Frontal cortex (tissue), 4 donors: ENCODE results near the gene GTF2IRD1. TPM values are rescaled to one million over a fixed set of nuclear protein-coding genes. Genes with fewer than 3 reads are reported as not detected.
"Not testable (repeated sequence)": the region's sequence is repeated elsewhere in the genome, so short reads cannot be mapped to it uniquely, and the experiment has no call there.

Source experiments
- DNase-seq, 2 donors: peaks; one replicate each; pipeline ENCODE4 v3.0.0; 2012; ENCODE audit warnings: low spot score in 2 of 2
- FAIRE-seq: peaks from 2 replicates; lab custom pipeline; 2012; peaks lifted over from hg19 to GRCh38; lab: Jason Lieb, UNC
- total RNA-seq: library from RNA; depleted of rRNA; stranded (reverse); fragments of >200 nt; gene quantifications from one replicate; pipeline ENCODE4 v1.2.3, GENCODE V29; 2014
- donor health status: control.
- donor health status: control.
- donor health status: control.

The GTF2IRD1 gene
- total RNA-seq, 1 donor from 2014 or later, result 19.2 TPM

DNA sequence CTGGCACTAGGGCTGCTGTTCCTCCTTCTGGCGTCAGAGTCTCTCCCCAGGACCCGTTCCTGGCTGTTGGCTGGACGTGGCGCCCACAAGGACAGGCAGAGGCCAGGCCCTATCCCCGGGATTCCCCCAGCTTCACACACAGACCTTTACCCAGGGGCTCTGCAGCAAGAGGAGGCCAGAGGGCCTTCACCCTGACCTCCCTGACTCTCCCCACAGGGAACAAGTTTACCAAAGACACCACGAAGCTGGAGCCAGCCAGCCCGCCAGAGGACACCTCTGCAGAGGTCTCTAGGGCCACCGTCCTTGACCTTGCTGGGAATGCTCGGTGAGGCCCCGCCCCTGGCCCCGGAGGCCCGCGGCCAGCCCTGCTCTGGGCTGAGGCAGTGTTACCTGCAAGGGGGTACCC, 82.2 kb downstream of the GTF2IRD1 start:
- DNase-seq (no peak), FAIRE-seq (no peak)

DNA sequence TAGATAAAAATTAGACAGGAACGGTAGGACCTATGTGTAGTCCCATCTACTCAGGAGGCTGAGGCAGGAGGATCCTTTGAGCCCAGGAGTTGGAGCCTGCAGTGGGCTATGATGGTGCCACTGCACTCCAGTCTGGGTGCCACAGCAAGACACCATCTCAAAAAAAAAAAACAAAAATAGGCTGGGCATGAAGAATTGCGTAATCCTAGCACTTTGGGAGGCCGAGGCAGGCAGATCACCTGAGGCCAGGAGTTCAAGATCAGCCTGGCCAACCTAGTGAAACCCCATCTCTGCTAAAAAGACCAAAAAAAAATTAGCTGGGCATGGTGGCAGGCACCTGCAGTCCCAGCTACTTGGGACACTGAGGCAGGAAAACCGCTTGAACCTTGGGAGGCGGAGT, 88.2 kb downstream of the GTF2IRD1 start:
- DNase-seq, FAIRE-seq: not testable (repeated sequence)

GRCh38 chr7:74542558-74543117, 88.9 kb downstream of the GTF2IRD1 start:
- DNase-seq (no peak), FAIRE-seq (no peak)

DNA sequence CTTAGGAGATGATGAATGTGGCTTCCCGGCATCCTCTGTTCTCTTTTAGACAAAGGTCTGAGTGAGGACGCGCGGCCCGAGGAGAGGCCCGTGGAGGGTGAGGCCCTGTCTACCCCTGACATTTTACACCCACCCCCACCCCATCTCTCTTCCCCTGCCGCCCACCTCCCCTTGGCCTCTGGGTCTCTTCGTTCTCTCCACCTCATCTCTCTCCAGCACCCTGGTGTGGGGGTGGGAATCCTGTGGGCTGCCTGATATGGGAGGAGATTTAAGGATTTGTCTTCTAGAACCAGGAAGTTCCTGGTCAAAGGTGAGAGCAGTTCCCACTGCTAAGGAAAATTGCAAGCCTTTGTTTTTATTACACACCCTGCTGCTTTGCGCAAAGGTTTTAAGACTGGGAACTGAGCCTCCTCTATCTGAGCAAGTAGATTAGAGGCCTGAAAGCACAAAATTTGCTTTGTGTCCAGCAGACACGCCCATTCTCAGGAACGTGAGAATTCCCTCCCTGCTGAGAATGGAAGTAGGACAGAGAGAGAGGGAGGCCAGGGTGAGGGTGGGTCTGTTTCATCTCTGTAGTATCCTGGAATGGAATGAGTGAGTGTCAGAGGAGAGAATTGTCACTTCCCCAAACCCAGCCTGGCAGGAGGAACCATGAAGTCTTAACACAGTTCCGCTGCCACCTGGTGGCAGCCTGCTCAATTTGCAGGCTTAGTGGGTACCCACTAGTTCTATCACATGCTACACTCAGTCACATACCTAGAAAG, 91.2 kb downstream of the GTF2IRD1 start:
- DNase-seq, result no peak
- FAIRE-seq, result no peak

- no peak for FAIRE-seq
- DNase-seq, result no peak
Measured at GRCh38 chr7:74545921-74546320, 92.2 kb downstream of the GTF2IRD1 start.

DNA sequence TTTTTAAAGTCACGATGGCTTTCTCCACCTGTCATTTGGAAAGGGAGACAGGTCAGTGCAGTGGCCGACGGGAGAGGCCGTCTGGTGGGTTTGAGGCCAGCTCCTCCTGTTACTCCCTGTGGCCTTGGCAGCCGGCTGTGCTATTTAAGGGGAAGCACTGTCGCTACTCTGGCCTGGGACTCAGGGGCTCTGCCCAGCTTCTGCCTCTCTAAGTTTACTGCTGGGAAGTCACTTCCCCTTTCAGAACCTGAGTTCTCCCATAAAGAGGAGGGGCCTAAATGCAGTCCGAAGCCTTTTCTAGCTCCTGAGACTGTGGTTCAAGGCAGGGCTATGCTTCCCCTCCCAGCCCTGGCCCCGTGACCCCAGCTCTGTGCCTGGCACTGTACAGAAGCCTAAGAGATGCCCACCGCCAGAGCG, 99.9 kb downstream of the GTF2IRD1 start:
- DNase-seq, FAIRE-seq: not testable (repeated sequence)

- no peak for FAIRE-seq
- no peak for DNase-seq
Measured at GRCh38 chr7:74554178-74554577, 100.5 kb downstream of the GTF2IRD1 start.

GRCh38 chr7:74560086-74560719, 106.5 kb downstream of the GTF2IRD1 start:
- no peak for FAIRE-seq
- no peak for DNase-seq

GRCh38 chr7:74561898-74562613, 108.3 kb downstream of the GTF2IRD1 start:
- no peak for FAIRE-seq
- no peak for DNase-seq

DNA sequence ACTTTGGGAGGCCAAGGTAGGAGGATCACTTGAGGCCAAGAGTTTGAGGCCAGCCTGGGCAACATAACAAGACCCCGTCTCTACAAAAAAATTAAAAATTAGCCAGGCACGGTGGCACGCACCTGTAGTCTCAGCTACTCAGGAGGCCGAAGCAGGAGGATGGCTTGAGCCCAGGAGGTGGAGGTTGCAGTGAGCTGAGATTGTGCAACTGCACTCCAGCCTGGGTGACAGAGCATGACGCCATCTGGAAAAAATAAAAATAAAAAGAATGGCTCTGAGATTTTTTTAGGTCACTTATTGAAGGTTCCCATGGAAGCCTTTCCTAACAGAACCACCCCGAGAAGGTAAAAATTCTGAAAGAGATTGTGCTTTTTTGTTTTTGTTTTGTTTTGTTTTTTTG, 109.9 kb downstream of the GTF2IRD1 start:
- not testable (repeated sequence) for FAIRE-seq, DNase-seq

DNA sequence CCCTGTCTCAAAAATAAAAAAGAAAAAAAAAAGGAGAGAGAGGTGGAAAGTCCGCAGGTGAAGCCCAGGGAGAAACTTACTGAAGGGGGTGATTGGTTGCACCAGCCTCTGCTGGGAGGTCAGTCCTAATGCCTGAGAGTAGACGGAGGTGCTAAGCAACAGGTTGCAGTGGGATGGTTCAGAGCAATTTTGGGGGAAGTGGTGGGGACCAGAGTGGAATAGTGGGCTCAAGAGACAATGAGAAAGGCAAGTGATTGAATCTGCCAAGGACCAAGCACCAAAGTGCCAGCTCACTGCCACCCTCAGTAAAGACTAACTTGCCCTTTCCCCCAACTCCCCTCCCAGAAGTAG, 113.6 kb downstream of the GTF2IRD1 start:
- FAIRE-seq (no peak), DNase-seq (no peak)

GRCh38 chr7:74568658-74569057, 115.0 kb downstream of the GTF2IRD1 start:
- FAIRE-seq, result no peak
- DNase-seq, result no peak

GRCh38 chr7:74569501-74570075, 115.9 kb downstream of the GTF2IRD1 start:
- FAIRE-seq (no peak), DNase-seq (no peak)

DNA sequence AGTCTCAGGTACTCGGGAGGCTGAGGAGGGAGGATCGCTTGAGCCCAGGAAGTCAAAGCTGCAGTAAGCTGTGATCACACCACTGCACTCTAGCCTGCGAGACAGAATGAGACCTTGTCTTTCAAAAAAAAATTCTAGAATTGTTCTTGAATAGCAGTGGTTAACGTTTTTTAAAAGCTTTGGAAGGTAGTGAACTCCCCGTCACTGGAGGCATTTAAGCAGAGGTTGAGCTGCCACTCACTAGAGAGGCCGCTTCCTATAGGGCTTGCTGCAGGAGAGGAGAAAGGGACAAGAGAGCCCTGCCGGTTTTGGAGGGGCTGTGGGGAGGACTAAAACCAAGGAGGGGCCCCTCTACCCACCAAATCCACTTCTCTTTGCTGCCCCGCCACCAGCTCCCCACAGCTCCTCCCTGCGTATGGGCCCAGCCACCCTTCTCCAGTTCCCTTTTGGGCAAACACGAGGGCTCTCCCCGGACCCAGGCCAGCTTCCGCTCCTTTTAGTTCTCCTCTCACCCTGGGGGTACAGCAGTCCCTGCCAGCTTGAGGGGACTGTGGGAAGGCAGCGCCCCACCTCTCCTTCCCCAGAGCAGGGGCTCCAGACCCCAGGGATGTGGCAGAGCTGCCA, 116.9 kb downstream of the GTF2IRD1 start:
- DNase-seq (no peak), FAIRE-seq (no peak)

DNA sequence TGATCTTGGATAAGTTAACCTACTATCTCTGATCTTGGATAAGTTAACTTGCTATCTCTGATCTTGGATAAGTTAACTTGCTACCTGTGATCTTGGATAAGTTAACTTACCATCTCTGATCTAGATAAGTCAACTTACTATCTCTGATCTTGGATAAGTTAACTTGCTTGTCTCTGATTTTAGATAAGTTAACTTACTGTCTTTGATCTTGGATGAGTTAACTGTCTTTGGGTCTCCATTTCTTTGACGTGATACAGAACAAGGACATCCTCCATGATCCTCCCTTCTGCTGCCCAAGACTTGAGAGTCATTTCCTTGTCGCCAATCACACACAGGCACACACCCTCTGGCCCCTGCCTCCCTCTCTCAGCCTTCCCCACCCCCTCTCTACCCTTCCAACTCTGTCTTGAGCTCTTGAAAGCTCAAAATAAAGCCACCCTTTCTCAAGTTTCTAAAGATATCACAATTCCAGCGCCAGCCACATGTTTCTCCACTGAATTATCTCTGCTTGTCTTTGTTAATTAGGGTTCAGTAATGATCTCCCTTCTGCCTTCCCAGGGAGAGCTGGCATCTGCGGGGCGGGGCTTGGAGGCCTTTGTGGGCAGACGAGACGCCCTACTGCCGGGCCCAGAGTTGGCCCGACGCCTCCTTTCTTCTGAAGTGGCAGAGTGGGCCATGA, 118.7 kb downstream of the GTF2IRD1 start:
- peak in 1 of 2 donors; percentile 37 for DNase-seq
- no peak for FAIRE-seq

DNA sequence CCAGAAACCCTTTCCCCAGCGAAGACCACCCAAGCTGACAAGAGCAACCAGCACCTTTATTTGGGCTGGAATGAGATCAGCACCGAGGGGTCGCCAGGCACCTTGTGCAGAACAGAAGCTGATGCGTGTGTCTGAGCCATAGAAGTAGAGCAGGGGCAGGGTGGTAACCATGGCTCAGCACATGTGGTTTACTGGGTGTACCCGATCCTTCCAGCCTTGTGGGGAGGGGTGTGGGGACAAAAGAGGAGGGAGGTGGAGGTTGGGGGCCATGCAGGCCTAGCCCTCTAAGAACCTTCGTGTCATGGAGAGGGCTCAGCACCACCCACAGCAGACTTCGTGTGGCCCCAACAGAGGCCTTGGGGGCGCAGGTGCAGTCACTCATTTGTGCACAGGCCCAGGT, 119.8 kb downstream of the GTF2IRD1 start:
- FAIRE-seq, result no peak
- no peak for DNase-seq

GRCh38 chr7:74575083-74575784, 121.5 kb downstream of the GTF2IRD1 start:
- no peak for FAIRE-seq
- no peak for DNase-seq

- FAIRE-seq, result no peak
- DNase-seq, result no peak
Measured at GRCh38 chr7:74575811-74576210, 122.1 kb downstream of the GTF2IRD1 start.
